K562 (cell line): Measurements from ENCODE around the gene MYPN. TPM values are rescaled to one million over a fixed set of nuclear protein-coding genes. Genes with fewer than 3 reads are reported as not detected.

Source experiments
- ATAC-seq: fragments of 200-7000 bp; cut with Tn5 transposase; 3 replicates; pipeline ENCODE4 v1.9.1; 2020; ENCODE audit warnings: moderate library complexity
- BruUV-seq: library from RNA; stranded (reverse); fragments of 400-500 nt; replicated peaks from 2 replicates; lab custom pipeline; 2021; lab: Mats Ljungman, UMichigan
- CTCF ChIA-PET: fragments of 300-600 bp; formaldehyde crosslinking; extraction: SDS; loops from one replicate; lab custom pipeline; 2021; ENCODE audit warnings: low intra/inter-chr PET ratio; lab: Yijun Ruan, JAX
- POLR2A ChIA-PET: fragments of 300-600, 350-650 bp; sonication (Branson Sonifier 250); formaldehyde crosslinking; extraction: SDS; loops from one replicate; lab custom pipeline; 2021; ENCODE audit warnings: antibody characterized with exemption, inconsistent platforms; lab: Yijun Ruan, JAX
- DNase-seq, 4 experiments: peaks; one replicate each; pipeline versions ENCODE4 v3.0.0 to v3.0.0-alpha.2; 2011 to 2018; ENCODE audit warnings: low spot score in 3 of 4, mixed read lengths in 3 of 4; ENCODE audit errors: extremely low read depth in 1 of 4
- FAIRE-seq: peaks from 2 replicates; lab custom pipeline; 2011; peaks lifted over from hg19 to GRCh38; lab: Jason Lieb, UNC
- H2AFZ ChIP-seq: 2 replicates; pipeline ENCODE4 v1.6.0; 2011; ENCODE audit warnings: low read depth, low read length, control low read depth, inconsistent platforms
- H3K27ac ChIP-seq: fragments of 200-600 bp; 3 replicates; pipeline ENCODE4 v1.8.0; 2011; ENCODE audit warnings: low read depth, mild to moderate bottlenecking, control low read depth, inconsistent platforms, low read length, moderate library complexity, mixed read lengths; ENCODE audit errors: extremely low read depth
- H3K27me3 ChIP-seq, 2 experiments: fragments of 300-600 bp in 1 of 2; 2 replicates in 1 of 2; 3 replicates in 1 of 2; pipeline versions ENCODE4 v1.6.0 to v1.8.0; 2011; ENCODE audit warnings: inconsistent platforms in 2 of 2, low read length in 2 of 2, mild to moderate bottlenecking in 1 of 2, mixed read lengths in 1 of 2, moderate library complexity in 1 of 2; ENCODE audit not compliant: control insufficient read depth in 2 of 2, insufficient read depth in 2 of 2
- H3K36me3 ChIP-seq: fragments of 300-600 bp; 3 replicates; pipeline ENCODE4 v1.8.0; 2011; ENCODE audit warnings: mild to moderate bottlenecking, low read length, inconsistent platforms; ENCODE audit not compliant: control insufficient read depth, insufficient read depth
- H3K4me1 ChIP-seq, 2 experiments: fragments of 200-600 bp in 1 of 2; replicated peaks in 1 of 2; 2 replicates in 1 of 2; 3 replicates in 1 of 2; pipeline versions ENCODE4 v1.5.1 to v1.8.0; 2011; ENCODE audit warnings: inconsistent platforms in 2 of 2, low read length in 2 of 2, mild to moderate bottlenecking in 1 of 2, mixed read lengths in 1 of 2, moderate library complexity in 1 of 2; ENCODE audit not compliant: control insufficient read depth in 2 of 2, insufficient read depth in 2 of 2
- H3K4me2 ChIP-seq: 2 replicates; pipeline ENCODE4 v1.6.1; 2011; ENCODE audit warnings: low read length, control low read depth, inconsistent platforms, mixed read lengths; ENCODE audit not compliant: insufficient read depth
- H3K4me3 ChIP-seq: fragments of 200-600 bp; sonication (generic), shearing (Covaris generic); 2 replicates; pipeline ENCODE4 v1.5.1; 2016; ENCODE audit warnings: control low read depth, inconsistent platforms
- H3K79me2 ChIP-seq: fragments of 200-600 bp; 3 replicates; pipeline ENCODE4 v1.8.0; 2011; ENCODE audit warnings: low read length, inconsistent platforms; ENCODE audit not compliant: control insufficient read depth, insufficient read depth
- H3K9ac ChIP-seq, 2 experiments: 2 replicates each; pipeline versions ENCODE4 v1.6.0 to v1.6.1; 2011; ENCODE audit warnings: low read depth in 2 of 2, low read length in 2 of 2, control low read depth in 1 of 2, inconsistent platforms in 1 of 2, mild to moderate bottlenecking in 1 of 2, mixed read lengths in 1 of 2; ENCODE audit not compliant: insufficient read depth in 1 of 2
- H3K9me1 ChIP-seq: one replicate; pipeline ENCODE4 v1.6.0; 2011; ENCODE audit warnings: inconsistent platforms, mild to moderate bottlenecking, low read length, moderate library complexity; ENCODE audit not compliant: control insufficient read depth, insufficient read depth
- H3K9me3 ChIP-seq: replicated peaks from 2 replicates; pipeline ENCODE4 v1.5.1; 2011; ENCODE audit warnings: low read depth, low read length, inconsistent platforms; ENCODE audit not compliant: control insufficient read depth, insufficient read depth
- H4K20me1 ChIP-seq: replicated peaks from 2 replicates; pipeline ENCODE4 v1.6.1; 2011; ENCODE audit warnings: low read length, inconsistent platforms, mixed read lengths; ENCODE audit not compliant: control insufficient read depth, insufficient read depth
- CBX2 ChIP-seq: fragments of 200-600 bp; sonication (generic); IDR thresholded peaks from one replicate; pipeline ENCODE4 v1.6.1; 2012; ENCODE audit warnings: mild to moderate bottlenecking, low read length, inconsistent platforms; ENCODE audit not compliant: insufficient read depth, poor library complexity, severe bottlenecking
- CHD2 ChIP-seq: IDR thresholded peaks from 2 replicates; pipeline ENCODE4 v1.6.1; 2011; ENCODE audit warnings: low read depth, low read length
- KDM1A ChIP-seq, 2 experiments: fragments of 450-650 bp; IDR thresholded peaks; 2 replicates each; pipeline ENCODE4 v1.6.1; 2016; ENCODE audit warnings: mild to moderate bottlenecking in 2 of 2
- KDM5B ChIP-seq: fragments of 200-600 bp; sonication (generic); IDR thresholded peaks from 2 replicates; pipeline ENCODE4 v1.6.1; 2012; ENCODE audit warnings: low read depth, mild to moderate bottlenecking, moderate library complexity, low read length, control low read depth, inconsistent platforms; ENCODE audit not compliant: insufficient replicate concordance
- MAFK ChIP-seq: IDR thresholded peaks from 2 replicates; pipeline ENCODE4 v1.6.1; 2011; ENCODE audit warnings: low read length, improper control_type of control experiment
- MNT ChIP-seq, 2 experiments: fragments of 450-650 bp; conservative IDR thresholded peaks; 2 replicates each; pipeline ENCODE4 v1.6.1; 2017; ENCODE audit warnings: mild to moderate bottlenecking in 2 of 2, moderate library complexity in 2 of 2
- NR2C2 ChIP-seq, 2 experiments: fragments of 200-800 bp in 1 of 2; sonication (Bioruptor generic) in 1 of 2; sonication (generic) in 1 of 2; formaldehyde crosslinking in 1 of 2; IDR thresholded peaks; 2 replicates each; pipeline versions ENCODE4 v1.6.1 to v1.8.0; 2016 to 2022; ENCODE audit warnings: mild to moderate bottlenecking in 1 of 2, missing compliant biosample characterization in 1 of 2, missing genetic modification characterization in 1 of 2, missing genetic modification reagents in 1 of 2
- ZFPM2 ChIP-seq: fragments of 250-450 bp; sonication (Bioruptor Pico); IDR thresholded peaks from 2 replicates; pipeline ENCODE4 v1.5.1; 2022; ENCODE audit warnings: mild to moderate bottlenecking
- ZNF175 ChIP-seq: fragments of 200-800 bp; sonication (Bioruptor generic); IDR thresholded peaks from 2 replicates; pipeline ENCODE4 v1.6.1; 2016; ENCODE audit warnings: low read depth, mild to moderate bottlenecking, missing genetic modification characterization, missing compliant biosample characterization
- ZNF695 ChIP-seq: fragments of 450-650 bp; formaldehyde crosslinking; IDR thresholded peaks from 2 replicates; pipeline ENCODE4 v1.4.0; 2020; ENCODE audit warnings: mild to moderate bottlenecking, moderate library complexity
- WGBS: fragments of 100-300 bp; shearing (Covaris generic); methylation state at CpG from one replicate; pipeline ENCODE4 v1.1.6; 2016; ENCODE audit warnings: low coverage, mixed read lengths; ENCODE audit not compliant: insufficient coverage; ENCODE audit errors: missing lambda C conversion rate; 5-methylcytosine and 5-hydroxymethylcytosine counted together
- in situ Hi-C: fragments of 300-500 bp; cut with MboI; formaldehyde crosslinking; loops from 4 replicates; pipeline ENCODE4 v1.15.0; 2018; ENCODE audit warnings: inconsistent platforms, mixed read lengths
- intact Hi-C: fragments of 100-400 bp; cut with micrococcal nuclease; formaldehyde crosslinking; loops from 2 replicates; pipeline ENCODE4 v1.14.2; 2022
- polyA plus RNA-seq, 8 experiments: library from polyadenylated mRNA; depleted of rRNA in 4 of 8; stranded (reverse) in 5 of 8; unstranded in 3 of 8; fragments of >200 nt; fragmentation: Nextera tagmentation in 2 of 8; fragmentation: Illumina TruSeq in 1 of 8; extraction: Ambion mirVana in 2 of 8; extraction: Trizol in 1 of 8; gene quantifications; 2 replicates each; pipeline versions ENCODE4 v1.2.1 to v1.2.3, GENCODE V29; 2011 to 2014; ENCODE audit warnings: inconsistent platforms in 1 of 8, missing spikeins in 1 of 8
- total RNA-seq, 7 experiments: library from RNA; depleted of rRNA in 6 of 7; stranded (reverse); fragments of >200 nt in 6 of 7; fragmentation: Illumina TruSeq in 2 of 7; extraction: Trizol in 2 of 7; gene quantifications; 2 replicates each; pipeline versions ENCODE4 v1.2.1 to v1.2.3, GENCODE V29; 2011 to 2021; ENCODE audit warnings: low replicate concordance in 1 of 7
- TF ChIP-seq, protein P1 (sequence below): fragments of 450-650 bp; formaldehyde crosslinking; IDR thresholded peaks from 2 replicates; pipeline ENCODE4 v1.4.0; 2020; ENCODE audit warnings: mild to moderate bottlenecking, moderate library complexity

MYPN gene
- total and polyA plus RNA-seq, 9 of the 15 experiments (the other 6 are each of a cell fraction or from before 2014, with no cell fraction given): not detected

GRCh38 chr10:68146133-68146532 is 36.8 kb downstream of the MYPN start (continued):
- TF ChIP-seq MNT (conservative IDR thresholded peaks at IDR 0.05) (no peak), ZNF695 (CRISPR knock-in tag) (no peak)

DNA sequence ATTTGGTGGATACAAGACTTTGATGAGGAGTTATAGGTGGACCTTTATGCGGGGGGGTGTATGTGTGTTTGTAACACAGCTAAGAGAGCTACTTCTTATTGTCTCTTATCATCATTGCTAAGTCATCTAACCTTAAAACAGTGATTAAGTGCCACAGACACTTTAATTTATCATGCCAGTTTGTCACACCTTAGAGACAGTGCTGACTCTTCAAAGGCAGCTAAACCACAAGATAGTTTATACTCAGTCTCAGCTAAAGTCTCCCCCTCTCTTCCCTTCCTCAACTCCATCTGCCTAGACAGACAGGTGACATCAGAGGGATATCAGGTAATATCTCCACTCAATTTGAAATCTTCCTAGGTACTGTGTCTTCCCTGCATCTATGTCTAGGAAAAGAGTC is 42.2 kb downstream of the MYPN start:
- H3K27ac ChIP-seq: no peak overlapping the region
- ChIA-PET POLR2A (interaction anchor here (0.9 kb wide), 1 partner anchor 9 kb away, joined by 3 read pairs; no protein-coding TSS in a partner anchor), CTCF (no interaction called here)
- no peak overlapping the region for H3K9ac ChIP-seq
- no peaks in the 10 kb centered on the region for H3K36me3 ChIP-seq
- H3K4me1 ChIP-seq: no peaks in the 10 kb centered on the region
- no peak overlapping the region for H3K4me3 ChIP-seq
- intact Hi-C loops (no loop called here), in situ Hi-C loops (loop anchor here (5.0 kb wide), 1 partner anchor 364 kb away; no protein-coding TSS in a partner anchor)
- no TSS peak for BruUV-seq
- H3K9me1 ChIP-seq: no peaks in the 10 kb centered on the region
- H3K27me3 ChIP-seq: peaks cover 0 to 5% of the 10 kb centered on the region in 2 experiments; a peak in 1 of 5 replicates
- no peak overlapping the region for H2AFZ ChIP-seq
- DNase-seq (no peak), ATAC-seq (no peak), FAIRE-seq (no peak)
- TF ChIP-seq, protein P1, sequence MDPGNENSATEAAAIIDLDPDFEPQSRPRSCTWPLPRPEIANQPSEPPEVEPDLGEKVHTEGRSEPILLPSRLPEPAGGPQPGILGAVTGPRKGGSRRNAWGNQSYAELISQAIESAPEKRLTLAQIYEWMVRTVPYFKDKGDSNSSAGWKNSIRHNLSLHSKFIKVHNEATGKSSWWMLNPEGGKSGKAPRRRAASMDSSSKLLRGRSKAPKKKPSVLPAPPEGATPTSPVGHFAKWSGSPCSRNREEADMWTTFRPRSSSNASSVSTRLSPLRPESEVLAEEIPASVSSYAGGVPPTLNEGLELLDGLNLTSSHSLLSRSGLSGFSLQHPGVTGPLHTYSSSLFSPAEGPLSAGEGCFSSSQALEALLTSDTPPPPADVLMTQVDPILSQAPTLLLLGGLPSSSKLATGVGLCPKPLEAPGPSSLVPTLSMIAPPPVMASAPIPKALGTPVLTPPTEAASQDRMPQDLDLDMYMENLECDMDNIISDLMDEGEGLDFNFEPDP: no peak
- TF ChIP-seq ZFPM2 (no peak), CHD2 (no peak), KDM1A (IDR thresholded peaks at IDR 0.05) (no peak), KDM5B (no peak), ZNF175 (CRISPR knock-in tag) (no peak), NR2C2 (CRISPR knock-in tag; IDR thresholded peaks at IDR 0.05) (no peak), NR2C2 (tag; IDR thresholded peaks at IDR 0.05) (no peak), CBX2 (no peak), MAFK (no peak)
- 6% methylated on average over 1 of the region's 1 CpG for WGBS
- no peaks in the 10 kb centered on the region for H4K20me1 ChIP-seq
- H3K79me2 ChIP-seq: no peaks in the 10 kb centered on the region
- H3K9me3 ChIP-seq: no peaks in the 10 kb centered on the region
- H3K4me2 ChIP-seq: no peak overlapping the region
